GM12891 (cell line): ENCODE data around the gene PIK3AP1.

Experiments used
- POLR2A ChIP-seq: IDR thresholded peaks from 2 replicates; pipeline ENCODE4 v1.6.1; 2011; ENCODE audit warnings: low read depth, low read length, control low read depth
- POLR2AphosphoS5 ChIP-seq: IDR thresholded peaks from 2 replicates; pipeline ENCODE4 v1.6.1; 2011; ENCODE audit warnings: low read depth, low read length, control low read depth
- TAF1 ChIP-seq: IDR thresholded peaks from 2 replicates; pipeline ENCODE4 v1.6.1; 2011; ENCODE audit warnings: low read depth, low read length, control low read depth

- TF ChIP-seq POLR2AphosphoS5, result no peak
- no peak for TF ChIP-seq POLR2A
- TF ChIP-seq TAF1, result no peak
These were observed 64.7 kb downstream of the PIK3AP1 start for GRCh38 chr10:96655461-96656197.
